SK-N-SH treated with all-trans-retinoic acid at 6 μM for 48 hours (cell line): ENCODE measurements around the gene SSX2IP.

Experiments
- ATAC-seq: fragments of 200-7000 bp; cut with Tn5 transposase; 3 replicates; pipeline ENCODE4 v1.9.1; 2020; ENCODE audit warnings: mild to moderate bottlenecking, moderate library complexity
- BACH2 ChIP-seq: fragments of 250-450 bp; sonication (Bioruptor Pico); IDR thresholded peaks from 2 replicates; pipeline ENCODE4 v1.9.0; 2021; ENCODE audit warnings: mild to moderate bottlenecking, borderline replicate concordance
- CREB5 ChIP-seq: fragments of 250-450 bp; sonication (Bioruptor Pico); IDR thresholded peaks from 2 replicates; pipeline ENCODE4 v1.5.1; 2020; ENCODE audit warnings: low read depth, mild to moderate bottlenecking, moderate library complexity
- GLIS3 ChIP-seq: fragments of 250-450 bp; sonication (Bioruptor Pico); IDR thresholded peaks from 2 replicates; pipeline ENCODE4 v1.5.0; 2020; ENCODE audit warnings: mild to moderate bottlenecking, moderate library complexity
- ISL1 ChIP-seq: fragments of 250-450 bp; sonication (Bioruptor Pico); IDR thresholded peaks from 2 replicates; pipeline ENCODE4 v2.1.2; 2022; ENCODE audit warnings: mild to moderate bottlenecking, moderate library complexity
- PATZ1 ChIP-seq: fragments of 250-450 bp; sonication (Bioruptor Pico); IDR thresholded peaks from 2 replicates; pipeline ENCODE4 v1.8.0; 2020; ENCODE audit warnings: mild to moderate bottlenecking, moderate library complexity, borderline replicate concordance
- POU6F1 ChIP-seq: fragments of 250-450 bp; sonication (Bioruptor Pico); IDR thresholded peaks from 2 replicates; pipeline ENCODE4 v1.8.0; 2021; ENCODE audit warnings: low read depth, mild to moderate bottlenecking, moderate library complexity, borderline replicate concordance
- PPARA ChIP-seq: fragments of 250-450 bp; sonication (Bioruptor Pico); IDR thresholded peaks from 2 replicates; pipeline ENCODE4 v1.5.0; 2020; ENCODE audit warnings: mild to moderate bottlenecking, borderline replicate concordance
- RARB ChIP-seq: fragments of 250-450 bp; sonication (Bioruptor Pico); IDR thresholded peaks from 2 replicates; pipeline ENCODE4 v1.8.0; 2021; ENCODE audit warnings: mild to moderate bottlenecking, moderate library complexity
- SNAI2 ChIP-seq: fragments of 250-450 bp; sonication (Bioruptor Pico); IDR thresholded peaks from 2 replicates; pipeline ENCODE4 v1.5.0; 2020; ENCODE audit warnings: mild to moderate bottlenecking, moderate library complexity
- TCF4 ChIP-seq: fragments of 250-450 bp; sonication (Bioruptor Pico); IDR thresholded peaks from 2 replicates; pipeline ENCODE4 v1.8.0; 2021; ENCODE audit warnings: mild to moderate bottlenecking, moderate library complexity, borderline replicate concordance
- TOX ChIP-seq: fragments of 250-450 bp; sonication (Bioruptor Pico); IDR thresholded peaks from 2 replicates; pipeline ENCODE4 v1.8.0; 2021; ENCODE audit warnings: mild to moderate bottlenecking, moderate library complexity, borderline replicate concordance
- ZFP3 ChIP-seq: fragments of 250-450 bp; sonication (Bioruptor Pico); IDR thresholded peaks from 2 replicates; pipeline ENCODE4 v1.5.0; 2020; ENCODE audit warnings: mild to moderate bottlenecking, moderate library complexity
- ZNF565 ChIP-seq: fragments of 450-650 bp; formaldehyde crosslinking; conservative IDR thresholded peaks from 2 replicates; pipeline ENCODE4 v1.5.0; 2020; ENCODE audit warnings: low read depth, mild to moderate bottlenecking, moderate library complexity
- ZNF70 ChIP-seq: fragments of 450-650 bp; formaldehyde crosslinking; IDR thresholded peaks from 2 replicates; pipeline ENCODE4 v1.5.0; 2020; ENCODE audit warnings: mild to moderate bottlenecking, moderate library complexity
- ZNF8 ChIP-seq: fragments of 450-650 bp; formaldehyde crosslinking; IDR thresholded peaks from 2 replicates; pipeline ENCODE4 v1.5.0; 2020; ENCODE audit warnings: mild to moderate bottlenecking, moderate library complexity
- TF ChIP-seq, protein P1 (sequence below): fragments of 250-450 bp; sonication (Bioruptor Pico); IDR thresholded peaks from 2 replicates; pipeline ENCODE4 v1.5.0; 2020; ENCODE audit warnings: mild to moderate bottlenecking, moderate library complexity
- TF ChIP-seq, protein P2 (sequence below): fragments of 250-450 bp; sonication (Bioruptor Pico); IDR thresholded peaks from 2 replicates; pipeline ENCODE4 v1.5.1; 2021; ENCODE audit warnings: mild to moderate bottlenecking, moderate library complexity

The SSX2IP gene

DNA sequence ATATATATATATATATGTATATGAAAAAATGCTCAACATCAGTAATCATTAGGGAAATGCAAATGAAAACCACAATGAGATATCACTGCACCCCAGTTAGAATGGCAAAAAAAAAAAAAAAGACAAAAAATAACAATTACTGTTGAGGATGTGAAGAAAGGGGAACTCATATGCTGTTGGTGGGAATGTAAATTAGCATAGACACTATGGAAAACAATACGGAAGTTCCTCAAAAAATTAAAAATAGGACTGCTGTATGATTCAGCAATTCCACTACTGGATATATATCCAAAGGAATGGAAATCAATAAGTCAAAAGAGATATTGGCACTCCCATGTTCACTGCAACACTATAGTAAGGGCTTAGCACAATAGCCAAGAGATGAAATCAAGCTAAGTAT is 74.5 kb downstream of the SSX2IP start (continued):
- TF ChIP-seq PATZ1 (CRISPR knock-in tag), result no peak
- TF ChIP-seq, all 23 proteins: peak for 0

GRCh38 chr1:84613887-84614286 is 76.4 kb downstream of the SSX2IP start:
- ATAC-seq, result no peak
- no peak for TF ChIP-seq TOX (CRISPR knock-in tag)
- no peak for TF ChIP-seq ZNF70 (CRISPR knock-in tag)
- TF ChIP-seq ISL1, result no peak
- no peak for TF ChIP-seq TCF4 (CRISPR knock-in tag)
- no peak for TF ChIP-seq SNAI2 (CRISPR knock-in tag)
- TF ChIP-seq BACH2, result no peak
- TF ChIP-seq ZNF565 (CRISPR knock-in tag), result no peak
- TF ChIP-seq, protein P1, sequence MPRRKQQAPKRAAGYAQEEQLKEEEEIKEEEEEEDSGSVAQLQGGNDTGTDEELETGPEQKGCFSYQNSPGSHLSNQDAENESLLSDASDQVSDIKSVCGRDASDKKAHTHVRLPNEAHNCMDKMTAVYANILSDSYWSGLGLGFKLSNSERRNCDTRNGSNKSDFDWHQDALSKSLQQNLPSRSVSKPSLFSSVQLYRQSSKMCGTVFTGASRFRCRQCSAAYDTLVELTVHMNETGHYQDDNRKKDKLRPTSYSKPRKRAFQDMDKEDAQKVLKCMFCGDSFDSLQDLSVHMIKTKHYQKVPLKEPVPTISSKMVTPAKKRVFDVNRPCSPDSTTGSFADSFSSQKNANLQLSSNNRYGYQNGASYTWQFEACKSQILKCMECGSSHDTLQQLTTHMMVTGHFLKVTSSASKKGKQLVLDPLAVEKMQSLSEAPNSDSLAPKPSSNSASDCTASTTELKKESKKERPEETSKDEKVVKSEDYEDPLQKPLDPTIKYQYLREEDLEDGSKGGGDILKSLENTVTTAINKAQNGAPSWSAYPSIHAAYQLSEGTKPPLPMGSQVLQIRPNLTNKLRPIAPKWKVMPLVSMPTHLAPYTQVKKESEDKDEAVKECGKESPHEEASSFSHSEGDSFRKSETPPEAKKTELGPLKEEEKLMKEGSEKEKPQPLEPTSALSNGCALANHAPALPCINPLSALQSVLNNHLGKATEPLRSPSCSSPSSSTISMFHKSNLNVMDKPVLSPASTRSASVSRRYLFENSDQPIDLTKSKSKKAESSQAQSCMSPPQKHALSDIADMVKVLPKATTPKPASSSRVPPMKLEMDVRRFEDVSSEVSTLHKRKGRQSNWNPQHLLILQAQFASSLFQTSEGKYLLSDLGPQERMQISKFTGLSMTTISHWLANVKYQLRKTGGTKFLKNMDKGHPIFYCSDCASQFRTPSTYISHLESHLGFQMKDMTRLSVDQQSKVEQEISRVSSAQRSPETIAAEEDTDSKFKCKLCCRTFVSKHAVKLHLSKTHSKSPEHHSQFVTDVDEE, result no peak
- TF ChIP-seq POU6F1, result no peak
- TF ChIP-seq RARB (CRISPR knock-in tag), result no peak
- TF ChIP-seq, protein P2, sequence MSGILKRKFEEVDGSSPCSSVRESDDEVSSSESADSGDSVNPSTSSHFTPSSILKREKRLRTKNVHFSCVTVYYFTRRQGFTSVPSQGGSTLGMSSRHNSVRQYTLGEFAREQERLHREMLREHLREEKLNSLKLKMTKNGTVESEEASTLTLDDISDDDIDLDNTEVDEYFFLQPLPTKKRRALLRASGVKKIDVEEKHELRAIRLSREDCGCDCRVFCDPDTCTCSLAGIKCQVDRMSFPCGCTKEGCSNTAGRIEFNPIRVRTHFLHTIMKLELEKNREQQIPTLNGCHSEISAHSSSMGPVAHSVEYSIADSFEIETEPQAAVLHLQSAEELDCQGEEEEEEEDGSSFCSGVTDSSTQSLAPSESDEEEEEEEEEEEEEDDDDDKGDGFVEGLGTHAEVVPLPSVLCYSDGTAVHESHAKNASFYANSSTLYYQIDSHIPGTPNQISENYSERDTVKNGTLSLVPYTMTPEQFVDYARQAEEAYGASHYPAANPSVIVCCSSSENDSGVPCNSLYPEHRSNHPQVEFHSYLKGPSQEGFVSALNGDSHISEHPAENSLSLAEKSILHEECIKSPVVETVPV, result no peak
- TF ChIP-seq, all 23 proteins: peak for 0

DNA sequence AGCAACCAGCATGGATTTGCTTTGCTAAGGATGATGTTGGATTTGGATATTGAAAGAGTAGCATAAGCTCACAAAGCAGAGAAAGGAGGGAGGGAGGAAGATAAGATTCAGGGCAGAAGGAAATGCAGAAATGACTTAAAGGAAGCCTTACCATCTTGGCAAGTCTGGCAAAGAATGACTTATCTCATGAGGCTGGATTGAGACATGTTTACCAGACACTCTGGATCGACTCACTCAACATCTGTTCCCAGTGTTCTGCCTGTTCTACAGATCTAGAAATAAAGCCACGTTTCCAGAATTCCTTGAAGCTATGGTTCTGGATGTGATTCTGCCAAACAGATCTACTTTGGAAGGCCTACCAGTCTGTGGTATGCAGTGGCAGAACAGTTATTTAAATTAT is 77.2 kb downstream of the SSX2IP start:
- no peak for ATAC-seq
- TF ChIP-seq ZFP3 (no peak), RARB (CRISPR knock-in tag) (no peak), GLIS3 (CRISPR knock-in tag) (no peak), CREB5 (no peak), PPARA (CRISPR knock-in tag) (no peak), ZNF8 (CRISPR knock-in tag) (no peak), ZNF565 (CRISPR knock-in tag) (no peak), TOX (CRISPR knock-in tag) (no peak)
- TF ChIP-seq, protein P1, result no peak
- TF ChIP-seq, all 23 proteins: peak for 0
